Liver (tissue), 9 donors: ENCODE measurements around the gene HNMT. TPM values are rescaled to one million over a fixed set of nuclear protein-coding genes. Genes with fewer than 3 reads are reported as not detected.
"Not testable (repeated sequence)": the region's sequence is repeated elsewhere in the genome, so short reads cannot be mapped to it uniquely, and the experiment has no call there.

ENCODE experiments used
- DNase-seq: peaks from one replicate; pipeline ENCODE4 v3.0.0-alpha.2; 2017; ENCODE audit warnings: low spot score
- H3K27ac ChIP-seq, 2 donors: one replicate each; pipeline ENCODE4 v1.7.0; 2013; ENCODE audit warnings: inconsistent platforms in 2 of 2, low read length in 2 of 2, control low read depth in 1 of 2, low read depth in 1 of 2, mild to moderate bottlenecking in 1 of 2
- H3K27me3 ChIP-seq, 4 donors: one replicate each; pipeline versions ENCODE4 v1.6.1 to v1.7.0; 2013; ENCODE audit warnings: low read length in 3 of 4, inconsistent platforms in 1 of 4, mild to moderate bottlenecking in 1 of 4, moderate library complexity in 1 of 4; ENCODE audit not compliant: control insufficient read depth in 4 of 4, insufficient read depth in 4 of 4
- H3K36me3 ChIP-seq, 4 donors: one replicate each; pipeline versions ENCODE4 v1.6.1 to v1.7.0; 2013; ENCODE audit warnings: low read length in 3 of 4, mild to moderate bottlenecking in 3 of 4, low read depth in 1 of 4, moderate library complexity in 1 of 4; ENCODE audit not compliant: control insufficient read depth in 4 of 4, insufficient read depth in 3 of 4
- H3K4me1 ChIP-seq, 4 donors: one replicate each; pipeline versions ENCODE4 v1.6.1 to v1.7.0; 2013; ENCODE audit warnings: low read length in 3 of 4, mild to moderate bottlenecking in 3 of 4, moderate library complexity in 1 of 4; ENCODE audit not compliant: control insufficient read depth in 4 of 4, insufficient read depth in 4 of 4
- H3K4me3 ChIP-seq, 3 donors: one replicate each; pipeline versions ENCODE4 v1.6.1 to v1.7.0; 2013; ENCODE audit warnings: low read length in 3 of 3, control low read depth in 1 of 3, low read depth in 1 of 3, mild to moderate bottlenecking in 1 of 3
- H3K9ac ChIP-seq, 2 donors: one replicate each; pipeline ENCODE4 v1.7.0; 2013; ENCODE audit warnings: low read length in 2 of 2, mild to moderate bottlenecking in 2 of 2, moderate library complexity in 2 of 2, control low read depth in 1 of 2, low read depth in 1 of 2
- H3K9me3 ChIP-seq, 4 donors: one replicate each; pipeline versions ENCODE4 v1.6.1 to v1.7.0; 2013; ENCODE audit warnings: low read length in 3 of 4; ENCODE audit not compliant: control insufficient read depth in 4 of 4
- ATF3 ChIP-seq: IDR thresholded peaks from 2 replicates; pipeline ENCODE4 v1.6.1; 2016; ENCODE audit warnings: antibody characterized with exemption
- EGR1 ChIP-seq, 2 donors: IDR thresholded peaks; 2 replicates each; pipeline ENCODE4 v1.6.1; 2016 to 2018; ENCODE audit warnings: antibody characterized with exemption in 2 of 2, low read depth in 2 of 2
- FOXA1 ChIP-seq: IDR thresholded peaks from 2 replicates; pipeline ENCODE4 v1.6.1; 2016; ENCODE audit warnings: antibody characterized with exemption
- FOXA2 ChIP-seq: IDR thresholded peaks from 2 replicates; pipeline ENCODE4 v1.6.1; 2016; ENCODE audit warnings: antibody characterized with exemption
- GABPA ChIP-seq, 2 donors: IDR thresholded peaks in 1 of 2; conservative IDR thresholded peaks in 1 of 2; 2 replicates each; pipeline ENCODE4 v1.6.1; 2016; ENCODE audit warnings: antibody characterized with exemption in 2 of 2, mild to moderate bottlenecking in 1 of 2, moderate library complexity in 1 of 2
- HNF4A ChIP-seq, 2 donors: conservative IDR thresholded peaks; 2 replicates each; pipeline ENCODE4 v1.6.1; 2016; ENCODE audit warnings: antibody characterized with exemption in 2 of 2, mild to moderate bottlenecking in 2 of 2
- HNF4G ChIP-seq: IDR thresholded peaks from 2 replicates; pipeline ENCODE4 v1.6.1; 2016; ENCODE audit warnings: antibody characterized with exemption
- JUND ChIP-seq, 2 donors: IDR thresholded peaks; 2 replicates each; pipeline ENCODE4 v1.6.1; 2016; ENCODE audit warnings: antibody characterized with exemption in 2 of 2
- RAD21 ChIP-seq, 2 donors: IDR thresholded peaks; 2 replicates each; pipeline ENCODE4 v1.6.1; 2016; ENCODE audit warnings: antibody characterized with exemption in 2 of 2, mild to moderate bottlenecking in 2 of 2
- RXRA ChIP-seq, 2 donors: IDR thresholded peaks; 2 replicates each; pipeline ENCODE4 v1.6.1; 2017 to 2018; ENCODE audit warnings: antibody characterized with exemption in 2 of 2, mild to moderate bottlenecking in 1 of 2
- SP1 ChIP-seq: IDR thresholded peaks from 2 replicates; pipeline ENCODE4 v1.6.1; 2018; ENCODE audit warnings: antibody characterized with exemption, mild to moderate bottlenecking
- TAF1 ChIP-seq: conservative IDR thresholded peaks from 2 replicates; pipeline ENCODE4 v1.6.1; 2016; ENCODE audit warnings: antibody characterized with exemption, mild to moderate bottlenecking
- YY1 ChIP-seq: IDR thresholded peaks from 2 replicates; pipeline ENCODE4 v1.6.1; 2016; ENCODE audit warnings: antibody characterized with exemption, mild to moderate bottlenecking
- whole genome bisulfite sequencing: extraction: QIAGEN DNeasy Blood & Tissue Kit; methylation state at CpG from one replicate; pipeline ENCODE4 v1.1.7; 2013; 5-methylcytosine and 5-hydroxymethylcytosine counted together
- polyA plus RNA-seq, 2 donors: library from polyadenylated mRNA; stranded (reverse) in 1 of 2; unstranded in 1 of 2; fragments of 200-250 nt in 1 of 2; fragments of >200 nt in 1 of 2; fragmentation: Nextera tagmentation in 1 of 2; extraction: Ambion mirVana in 1 of 2; gene quantifications; one replicate each; pipeline versions ENCODE4 v1.2.1 to v1.2.3, GENCODE V29; 2013 to 2015
- total RNA-seq, 2 donors: library from RNA; depleted of rRNA; stranded (reverse); fragments of >200 nt; gene quantifications; one replicate each; pipeline ENCODE4 v1.2.3, GENCODE V29; 2014
- TF ChIP-seq, protein P1 (sequence below): IDR thresholded peaks from 2 replicates; pipeline ENCODE4 v1.6.1; 2016; ENCODE audit warnings: antibody characterized with exemption, mild to moderate bottlenecking
- TF ChIP-seq, protein P2 (sequence below): IDR thresholded peaks from 2 replicates; pipeline ENCODE4 v1.6.1; 2016; ENCODE audit warnings: antibody characterized with exemption
- donor health status: healthy.
- donor health status: healthy.
- donor health status: healthy.
- donor health status: healthy.
- donor health status: healthy.

HNMT gene
- total and polyA plus RNA-seq, 4 donors: 44.4 to 103 (median 78.5) TPM

GRCh38 chr2:137921105-137921880 lies 43.0 kb upstream of the HNMT start:
- Histone ChIP-seq H3K4me1 (peaks cover 0 to 4% (median 0%) of the 10 kb centered on the region in 4 donors), H3K4me3 (no peak overlapping the region), H3K36me3 (no peaks in the 10 kb centered on the region), H3K9me3 (no peaks in the 10 kb centered on the region), H3K9ac (no peak overlapping the region), H3K27me3 (no peaks in the 10 kb centered on the region), H3K27ac (no peak overlapping the region)
- WGBS: 90% methylated on average over 2 of the region's 2 CpGs
- TF ChIP-seq, protein P1, sequence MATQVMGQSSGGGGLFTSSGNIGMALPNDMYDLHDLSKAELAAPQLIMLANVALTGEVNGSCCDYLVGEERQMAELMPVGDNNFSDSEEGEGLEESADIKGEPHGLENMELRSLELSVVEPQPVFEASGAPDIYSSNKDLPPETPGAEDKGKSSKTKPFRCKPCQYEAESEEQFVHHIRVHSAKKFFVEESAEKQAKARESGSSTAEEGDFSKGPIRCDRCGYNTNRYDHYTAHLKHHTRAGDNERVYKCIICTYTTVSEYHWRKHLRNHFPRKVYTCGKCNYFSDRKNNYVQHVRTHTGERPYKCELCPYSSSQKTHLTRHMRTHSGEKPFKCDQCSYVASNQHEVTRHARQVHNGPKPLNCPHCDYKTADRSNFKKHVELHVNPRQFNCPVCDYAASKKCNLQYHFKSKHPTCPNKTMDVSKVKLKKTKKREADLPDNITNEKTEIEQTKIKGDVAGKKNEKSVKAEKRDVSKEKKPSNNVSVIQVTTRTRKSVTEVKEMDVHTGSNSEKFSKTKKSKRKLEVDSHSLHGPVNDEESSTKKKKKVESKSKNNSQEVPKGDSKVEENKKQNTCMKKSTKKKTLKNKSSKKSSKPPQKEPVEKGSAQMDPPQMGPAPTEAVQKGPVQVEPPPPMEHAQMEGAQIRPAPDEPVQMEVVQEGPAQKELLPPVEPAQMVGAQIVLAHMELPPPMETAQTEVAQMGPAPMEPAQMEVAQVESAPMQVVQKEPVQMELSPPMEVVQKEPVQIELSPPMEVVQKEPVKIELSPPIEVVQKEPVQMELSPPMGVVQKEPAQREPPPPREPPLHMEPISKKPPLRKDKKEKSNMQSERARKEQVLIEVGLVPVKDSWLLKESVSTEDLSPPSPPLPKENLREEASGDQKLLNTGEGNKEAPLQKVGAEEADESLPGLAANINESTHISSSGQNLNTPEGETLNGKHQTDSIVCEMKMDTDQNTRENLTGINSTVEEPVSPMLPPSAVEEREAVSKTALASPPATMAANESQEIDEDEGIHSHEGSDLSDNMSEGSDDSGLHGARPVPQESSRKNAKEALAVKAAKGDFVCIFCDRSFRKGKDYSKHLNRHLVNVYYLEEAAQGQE: no peak
- TF ChIP-seq TAF1: no peak
- TF ChIP-seq RAD21 (IDR thresholded peaks at IDR 0.05): no peak
- no peak for TF ChIP-seq FOXA1
- no peak for TF ChIP-seq JUND (IDR thresholded peaks at IDR 0.05)
- no peak for TF ChIP-seq RXRA (IDR thresholded peaks at IDR 0.05)
- TF ChIP-seq, protein P2, sequence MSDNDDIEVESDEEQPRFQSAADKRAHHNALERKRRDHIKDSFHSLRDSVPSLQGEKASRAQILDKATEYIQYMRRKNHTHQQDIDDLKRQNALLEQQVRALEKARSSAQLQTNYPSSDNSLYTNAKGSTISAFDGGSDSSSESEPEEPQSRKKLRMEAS: no peak
- TF ChIP-seq EGR1 (IDR thresholded peaks at IDR 0.05; ENCODE audit: low read depth in 2 of 2): no peak
- no peak for TF ChIP-seq GABPA (IDR thresholded peaks at IDR 0.05 in 1 of 2, conservative IDR thresholded peaks at IDR 0.05 in 1 of 2)
- no peak for TF ChIP-seq HNF4A (conservative IDR thresholded peaks at IDR 0.05)
- no peak for TF ChIP-seq HNF4G
- TF ChIP-seq SP1: no peak
- no peak for TF ChIP-seq ATF3
- TF ChIP-seq FOXA2: no peak
- no peak for DNase-seq

DNA sequence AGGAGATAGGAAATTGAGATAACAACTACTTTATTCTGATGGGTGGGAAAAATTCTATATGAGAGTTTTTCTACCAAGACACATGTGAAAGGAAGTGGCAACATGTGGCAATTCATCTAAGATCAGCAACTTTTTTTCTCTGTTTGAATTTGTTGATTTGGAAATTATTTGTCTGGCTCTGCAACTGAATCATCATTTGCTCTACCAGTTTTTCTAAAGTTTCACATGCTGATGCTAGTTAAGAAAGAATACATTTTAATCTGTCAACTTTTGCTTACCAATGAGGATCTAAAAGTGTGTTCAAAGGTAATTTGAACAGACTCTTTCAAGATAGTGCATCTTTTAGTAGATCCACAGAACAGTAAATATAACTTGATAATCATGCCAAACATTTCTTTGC lies 42.1 kb upstream of the HNMT start:
- not testable (repeated sequence) for H3K9ac ChIP-seq, H3K36me3 ChIP-seq, H3K4me1 ChIP-seq, DNase-seq, H3K4me3 ChIP-seq, H3K27ac ChIP-seq, H3K9me3 ChIP-seq, H3K27me3 ChIP-seq

DNA sequence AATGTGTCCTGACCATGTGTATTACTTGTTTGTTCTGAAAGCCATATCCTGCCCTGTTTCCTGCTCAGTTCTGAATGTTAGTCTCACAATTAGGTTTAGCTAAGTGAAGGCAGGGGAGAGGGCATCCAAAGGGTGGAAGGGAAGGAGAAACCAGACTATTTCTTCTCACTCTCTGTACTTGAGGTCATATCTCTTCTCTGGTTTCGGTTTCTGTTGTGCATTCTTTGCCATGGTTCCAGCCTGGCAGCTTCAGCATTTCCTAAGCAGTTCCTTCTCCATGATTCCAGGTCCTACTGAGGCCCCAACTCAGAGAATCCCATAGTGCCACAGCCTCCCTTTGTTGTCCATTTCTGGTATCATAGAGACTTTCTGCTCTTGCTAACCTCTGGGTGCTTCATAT lies 40.3 kb upstream of the HNMT start:
- no peak for DNase-seq
- no peaks in the 10 kb centered on the region for H3K9me3 ChIP-seq
- no peak overlapping the region for H3K27ac ChIP-seq
- no peaks in the 10 kb centered on the region for H3K27me3 ChIP-seq
- 44% methylated on average over 1 of the region's 1 CpG for WGBS
- H3K4me1 ChIP-seq: peaks cover 0 to 4% (median 0%) of the 10 kb centered on the region in 4 donors
- TF ChIP-seq HNF4A (conservative IDR thresholded peaks at IDR 0.05): no peak
- TF ChIP-seq RXRA (IDR thresholded peaks at IDR 0.05): peak in 1 of 2 donors; percentile 16
- TF ChIP-seq HNF4G: no peak
- TF ChIP-seq YY1: peak; percentile 19
- no peak overlapping the region for H3K9ac ChIP-seq
- H3K4me3 ChIP-seq: no peak overlapping the region
- no peaks in the 10 kb centered on the region for H3K36me3 ChIP-seq
